Subcutaneous adipose tissue (tissue), 4 donors: ENCODE results near the gene SYNPR. TPM values are rescaled to one million over a fixed set of nuclear protein-coding genes. Genes with fewer than 3 reads are reported as not detected.

Experiments
- total RNA-seq, 4 donors: library from RNA; depleted of rRNA; stranded (reverse); fragments of >200 nt; gene quantifications; one replicate each; pipeline ENCODE4 v1.1.0, GENCODE V29; 2016
- TF ChIP-seq, protein P1 (sequence below): fragments of 450-650 bp; IDR thresholded peaks from one replicate; pipeline ENCODE4 v1.5.1; 2016; ENCODE audit warnings: low read depth, mild to moderate bottlenecking, control low read depth, antibody characterized with exemption, moderate library complexity

Gene SYNPR
- total RNA-seq, 4 donors from 2014 or later = not detected

DNA sequence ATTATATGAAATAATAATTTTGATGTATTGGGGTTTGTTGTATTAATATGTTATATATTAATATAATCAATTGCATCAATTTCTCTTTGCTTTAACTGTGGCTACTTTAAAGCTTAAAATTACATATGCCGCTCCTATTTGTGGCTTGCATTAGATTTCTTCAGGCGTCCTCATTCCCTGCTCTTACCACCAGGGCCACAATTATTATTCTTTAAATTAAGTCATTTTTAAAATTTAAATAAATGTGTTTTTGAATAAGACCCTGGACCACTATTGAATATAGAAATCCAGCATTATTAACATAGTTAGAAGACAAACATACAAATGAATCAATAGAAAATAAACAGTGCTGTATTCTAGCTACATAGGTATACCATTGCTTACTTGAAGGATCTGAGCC lies 318.9 kb downstream of the SYNPR start:
- TF ChIP-seq, protein P1, sequence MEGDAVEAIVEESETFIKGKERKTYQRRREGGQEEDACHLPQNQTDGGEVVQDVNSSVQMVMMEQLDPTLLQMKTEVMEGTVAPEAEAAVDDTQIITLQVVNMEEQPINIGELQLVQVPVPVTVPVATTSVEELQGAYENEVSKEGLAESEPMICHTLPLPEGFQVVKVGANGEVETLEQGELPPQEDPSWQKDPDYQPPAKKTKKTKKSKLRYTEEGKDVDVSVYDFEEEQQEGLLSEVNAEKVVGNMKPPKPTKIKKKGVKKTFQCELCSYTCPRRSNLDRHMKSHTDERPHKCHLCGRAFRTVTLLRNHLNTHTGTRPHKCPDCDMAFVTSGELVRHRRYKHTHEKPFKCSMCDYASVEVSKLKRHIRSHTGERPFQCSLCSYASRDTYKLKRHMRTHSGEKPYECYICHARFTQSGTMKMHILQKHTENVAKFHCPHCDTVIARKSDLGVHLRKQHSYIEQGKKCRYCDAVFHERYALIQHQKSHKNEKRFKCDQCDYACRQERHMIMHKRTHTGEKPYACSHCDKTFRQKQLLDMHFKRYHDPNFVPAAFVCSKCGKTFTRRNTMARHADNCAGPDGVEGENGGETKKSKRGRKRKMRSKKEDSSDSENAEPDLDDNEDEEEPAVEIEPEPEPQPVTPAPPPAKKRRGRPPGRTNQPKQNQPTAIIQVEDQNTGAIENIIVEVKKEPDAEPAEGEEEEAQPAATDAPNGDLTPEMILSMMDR = no peak

DNA sequence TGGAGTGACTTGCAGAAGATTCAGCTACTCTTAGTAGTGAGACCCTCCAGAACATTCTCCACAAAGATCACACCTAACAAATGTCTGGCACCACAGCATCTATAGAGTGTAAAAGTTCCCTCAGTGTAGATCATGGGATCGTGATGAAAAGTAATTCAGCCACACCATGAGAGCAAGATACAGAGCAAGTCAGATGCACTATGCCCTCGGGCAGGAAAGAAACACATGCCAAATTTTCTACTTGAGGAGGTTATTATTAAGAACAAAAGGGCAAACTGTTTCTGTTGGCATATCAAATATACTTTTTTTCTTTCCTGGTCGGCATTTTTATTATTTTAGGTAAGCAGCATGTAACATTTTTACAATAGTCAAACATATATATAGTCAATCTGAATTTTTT lies 329.6 kb downstream of the SYNPR start:
- TF ChIP-seq, protein P1 = no peak

DNA sequence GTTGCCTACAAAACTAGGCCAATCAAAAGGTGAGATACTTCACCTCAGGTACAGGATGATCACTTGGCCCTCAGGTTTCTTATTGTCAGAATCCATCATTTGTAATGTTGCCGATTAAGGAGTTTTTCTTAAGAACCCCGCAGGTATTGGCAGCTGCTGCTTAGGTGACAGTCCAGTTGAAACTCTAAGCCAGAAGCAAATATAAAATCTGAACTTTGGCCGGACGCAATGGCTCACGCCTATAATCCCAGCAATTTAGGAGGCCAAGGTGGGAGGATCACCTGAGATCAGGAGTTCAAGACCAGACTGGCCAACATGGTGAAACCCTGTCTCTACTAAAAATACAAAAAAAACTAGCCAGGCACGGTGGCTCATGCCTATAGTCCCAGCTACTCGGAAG lies 331.3 kb downstream of the SYNPR start:
- TF ChIP-seq, protein P1 = no peak

DNA sequence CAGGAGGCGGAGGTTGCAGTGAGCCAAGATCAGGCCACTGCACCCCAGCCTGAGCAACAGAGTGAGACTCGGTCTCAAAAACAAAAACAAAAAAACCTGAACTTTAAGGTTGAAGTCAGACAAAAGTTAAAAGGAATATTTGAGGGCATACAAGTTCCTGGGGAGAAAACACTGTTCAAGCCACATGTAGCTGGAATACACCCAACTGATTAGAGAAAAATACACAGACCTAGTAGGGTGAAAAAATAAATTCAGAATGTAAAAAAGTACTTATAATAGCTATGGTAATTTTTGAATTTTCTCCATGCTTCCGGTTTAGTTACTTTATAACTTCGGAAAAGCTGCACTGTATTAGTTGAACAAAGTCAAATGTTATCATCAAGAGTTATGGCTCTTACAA lies 331.7 kb downstream of the SYNPR start:
- TF ChIP-seq, protein P1 = no peak

DNA sequence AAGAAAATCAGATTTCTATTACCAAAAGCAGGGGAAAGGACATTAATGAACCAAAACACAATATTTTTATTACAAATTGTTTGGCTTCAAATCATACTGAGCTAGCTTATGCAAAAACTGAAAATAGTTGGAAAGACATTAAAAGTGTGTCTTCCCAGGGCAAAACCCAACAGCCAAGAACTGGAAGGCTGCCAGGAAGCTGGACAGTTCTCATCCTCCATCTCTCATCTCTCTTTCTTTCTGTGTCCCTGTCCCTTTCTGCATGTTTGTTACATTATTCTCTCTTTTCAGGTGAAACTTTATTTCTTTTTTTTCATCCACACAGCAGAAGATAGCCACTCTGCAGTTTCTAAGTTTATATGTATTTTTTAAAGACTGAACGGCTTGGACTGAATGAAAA lies 333.3 kb downstream of the SYNPR start:
- TF ChIP-seq, protein P1 = no peak

DNA sequence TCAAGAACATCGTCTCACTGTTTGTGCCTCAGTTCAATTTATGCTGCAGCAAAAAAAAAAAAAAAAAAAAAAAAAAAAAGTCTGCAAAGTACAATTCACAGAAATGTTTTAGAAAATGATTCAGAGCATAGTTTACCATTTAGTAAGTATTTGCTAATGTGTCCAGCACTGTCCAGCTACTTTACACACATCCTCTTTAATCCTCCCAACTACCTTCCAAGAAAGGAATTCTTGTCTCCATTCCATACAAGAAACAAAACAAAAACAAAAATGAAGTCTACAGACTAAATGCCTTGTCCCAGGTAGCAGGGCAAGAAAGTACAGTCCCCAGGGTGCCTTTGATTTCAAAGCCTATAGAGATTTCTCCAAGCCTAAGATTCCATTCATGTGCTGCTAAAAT lies 335.5 kb downstream of the SYNPR start:
- TF ChIP-seq, protein P1 = no peak

DNA sequence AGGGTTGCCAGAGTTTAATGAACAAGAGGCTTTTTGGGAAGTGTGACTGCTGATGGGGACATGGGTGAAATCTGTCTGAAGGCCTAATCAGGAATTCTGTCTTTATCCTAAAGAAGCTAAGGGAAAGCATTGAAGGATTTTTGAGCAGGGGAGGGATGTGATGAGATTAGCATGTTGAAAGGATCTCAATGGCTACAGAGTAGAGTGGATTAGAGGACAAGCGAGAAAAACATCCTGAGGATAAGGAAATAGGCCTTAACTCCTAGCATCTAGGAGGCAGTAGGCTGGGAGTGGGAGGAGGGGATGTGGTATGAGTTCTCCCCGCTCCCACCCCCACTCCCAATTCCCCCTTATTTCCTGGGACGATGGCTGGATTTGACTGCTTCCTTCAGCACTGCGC lies 339.3 kb downstream of the SYNPR start:
- TF ChIP-seq, protein P1 = no peak
